ENCODE results near the gene PPIF.

Gene PPIF

DNA sequence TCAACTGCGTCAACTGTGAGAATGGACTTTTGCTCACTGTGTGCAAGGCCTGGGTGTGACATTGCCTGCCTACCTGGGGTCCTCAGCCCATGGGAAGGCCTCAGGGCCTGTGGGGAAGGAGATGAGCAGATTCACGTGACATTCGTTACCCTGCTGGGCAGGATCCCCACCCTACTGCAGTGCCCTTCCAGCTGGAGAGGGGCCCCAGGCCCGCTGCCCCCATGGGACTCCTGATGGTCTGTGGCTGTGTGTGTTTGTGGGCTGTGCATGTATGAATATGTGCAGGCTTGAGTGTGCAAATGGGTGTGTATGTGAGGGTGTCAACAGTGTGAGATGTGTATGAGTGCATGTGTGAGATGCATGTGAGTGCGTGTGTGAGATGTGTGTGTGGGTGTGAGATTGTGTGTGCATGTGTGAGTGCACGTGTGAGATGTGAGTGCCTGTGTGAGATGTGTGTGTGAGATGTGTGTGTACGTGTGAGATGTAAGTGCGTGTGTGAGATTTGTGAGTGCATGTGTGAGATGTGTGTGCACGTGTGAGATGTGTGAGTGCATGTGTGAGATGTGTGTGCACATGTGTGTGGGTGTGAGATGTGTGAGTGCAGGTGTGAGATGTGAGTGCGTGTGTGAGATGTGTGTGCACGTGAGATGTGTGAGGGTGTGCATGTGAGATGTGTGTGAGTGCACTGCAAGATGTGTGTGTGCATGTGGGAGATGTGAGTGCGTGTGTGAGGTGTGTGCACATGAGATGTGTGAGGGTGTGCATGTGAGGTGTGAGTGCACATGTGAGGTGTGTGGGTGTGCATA lies 29.7 kb downstream of the PPIF start:
- Histone ChIP-seq H2BK12ac (ENCODE audit: low read length) (no peak overlapping the region), H3K27me3 (ENCODE audit: control insufficient read depth in 3 of 3, insufficient read depth in 3 of 3, low read depth in 1 of 3, low read length in 3 of 3) (peaks cover 0 to 4% (median 0%) of the 10 kb centered on the region in 3 experiments), H3K4me1 (ENCODE audit: control insufficient read depth in 2 of 2, insufficient read depth in 1 of 2, low read depth in 1 of 2, low read length in 2 of 2) (peaks cover 3 to 6% of the 10 kb centered on the region in 2 donors), H2AK5ac (ENCODE audit: low read depth, low read length) (peak overlapping the region; percentile 22), H3K18ac (ENCODE audit: low read length) (peak overlapping the region; percentile 15), H2BK120ac (ENCODE audit: low read depth, low read length) (no peak overlapping the region), H3K36me3 (replicated peaks in 1 of 2; ENCODE audit: control insufficient read depth in 2 of 2, insufficient read depth in 2 of 2, low read length in 2 of 2) (peaks cover 0 to 2% of the 10 kb centered on the region in 2 donors), H3K23ac (ENCODE audit: low read depth, low read length, poor library complexity) (peak overlapping the region; percentile 81), H3K79me1 (ENCODE audit: low read depth, low read length) (peaks cover 3% of the 10 kb centered on the region), H3K14ac (ENCODE audit: low read length) (peak overlapping the region; percentile 47), H2BK5ac (ENCODE audit: low read length) (no peak overlapping the region), H2BK15ac (ENCODE audit: low read length) (no peak overlapping the region), H3K4me2 (ENCODE audit: insufficient read depth, low read length, poor library complexity, severe bottlenecking) (no peak overlapping the region), H3K4me3 (ENCODE audit: low read length in 2 of 2) (peak overlapping the region in 1 of 2 donors; percentile 73), H4K8ac (ENCODE audit: low read depth, low read length) (peak overlapping the region; percentile 78), H3K4ac (ENCODE audit: low read length) (peak overlapping the region; percentile 8), H4K91ac (ENCODE audit: low read depth, low read length, poor library complexity) (peak overlapping the region; percentile 98), H3K27ac (replicated peaks; ENCODE audit: low read length) (no peak overlapping the region), H2AFZ (ENCODE audit: low read length) (no peak overlapping the region), H3K9ac (ENCODE audit: low read depth, low read length, poor library complexity) (peak overlapping the region; percentile 38), H3K9me3 (replicated peaks in 1 of 2; ENCODE audit: control insufficient read depth in 2 of 2, insufficient read depth in 1 of 2, low read depth in 1 of 2, low read length in 2 of 2) (peaks cover 0 to 17% of the 10 kb centered on the region in 2 donors)
- DNase-seq (ENCODE audit: low spot score), result no peak
- WGBS, 2 donors (ENCODE audit: extremely low coverage in 2 of 2, insufficient read length in 2 of 2, insufficient replicate concordance in 1 of 2), result 100% methylated on average over 2 to 5 of the region's 12 CpGs

DNA sequence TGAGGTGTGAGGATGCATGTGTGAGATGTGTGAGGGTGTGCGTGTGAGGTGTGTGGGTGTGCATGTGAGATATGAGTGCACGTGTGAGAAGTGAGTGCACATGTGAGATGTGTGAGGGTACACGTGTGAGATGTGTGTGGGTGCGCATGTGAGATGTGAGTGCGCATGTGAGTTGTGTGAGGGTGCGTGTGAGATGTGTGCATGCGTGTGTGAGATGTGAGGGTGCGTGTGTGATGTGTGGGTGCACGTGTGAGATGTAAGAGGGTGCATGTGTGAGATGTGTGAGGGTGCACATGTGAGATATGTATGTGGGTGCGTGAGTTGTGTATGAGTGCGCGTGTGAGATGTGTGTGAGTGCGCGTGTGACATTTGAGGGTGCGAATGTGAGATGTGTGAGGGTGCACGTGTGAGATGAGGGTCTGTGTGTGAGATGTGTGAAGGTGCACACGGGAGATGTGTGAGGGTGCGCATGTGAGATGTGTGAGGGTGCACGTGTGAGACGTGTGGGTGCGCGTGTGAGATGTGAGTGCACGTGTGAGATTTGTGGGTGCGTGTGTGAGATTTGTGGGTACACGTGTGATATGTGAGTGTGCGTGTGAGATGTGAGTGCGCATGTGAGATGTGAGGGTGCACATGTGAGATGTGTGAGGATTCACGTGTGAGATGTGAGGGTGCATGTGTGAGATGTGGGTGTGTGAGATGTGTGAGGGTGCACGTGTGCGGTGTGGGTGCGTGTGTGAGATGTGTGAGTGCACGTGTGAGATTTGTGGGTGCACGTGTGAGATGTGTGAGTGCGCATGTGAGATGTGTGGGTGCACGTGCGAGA lies 30.5 kb downstream of the PPIF start:
- Histone ChIP-seq H2BK15ac (ENCODE audit: low read length) (no peak overlapping the region), H3K18ac (ENCODE audit: low read length) (no peak overlapping the region), H3K4me3 (ENCODE audit: low read length in 2 of 2) (peak overlapping the region in 1 of 2 donors; percentile 73), H3K4me1 (ENCODE audit: control insufficient read depth in 2 of 2, insufficient read depth in 1 of 2, low read depth in 1 of 2, low read length in 2 of 2) (peaks cover 3 to 12% of the 10 kb centered on the region in 2 donors), H3K23ac (ENCODE audit: low read depth, low read length, poor library complexity) (peak overlapping the region; percentile 81), H4K8ac (ENCODE audit: low read depth, low read length) (peak overlapping the region; percentile 78), H3K79me1 (ENCODE audit: low read depth, low read length) (peaks cover 3% of the 10 kb centered on the region), H2BK120ac (ENCODE audit: low read depth, low read length) (no peak overlapping the region), H3K27ac (replicated peaks; ENCODE audit: low read length) (no peak overlapping the region), H4K91ac (ENCODE audit: low read depth, low read length, poor library complexity) (peak overlapping the region; percentile 98), H2AK5ac (ENCODE audit: low read depth, low read length) (no peak overlapping the region), H3K4ac (ENCODE audit: low read length) (no peak overlapping the region), H3K14ac (ENCODE audit: low read length) (peak overlapping the region; percentile 91), H3K27me3 (ENCODE audit: control insufficient read depth in 3 of 3, insufficient read depth in 3 of 3, low read depth in 1 of 3, low read length in 3 of 3) (no peaks in the 10 kb centered on the region), H2BK12ac (ENCODE audit: low read length) (no peak overlapping the region), H3K9me3 (replicated peaks in 1 of 2; ENCODE audit: control insufficient read depth in 2 of 2, insufficient read depth in 1 of 2, low read depth in 1 of 2, low read length in 2 of 2) (peaks cover 0 to 17% of the 10 kb centered on the region in 2 donors), H3K9ac (ENCODE audit: low read depth, low read length, poor library complexity) (peak overlapping the region; percentile 24), H2BK5ac (ENCODE audit: low read length) (no peak overlapping the region), H2AFZ (ENCODE audit: low read length) (no peak overlapping the region), H3K36me3 (replicated peaks in 1 of 2; ENCODE audit: control insufficient read depth in 2 of 2, insufficient read depth in 2 of 2, low read length in 2 of 2) (peaks cover 0 to 2% of the 10 kb centered on the region in 2 donors), H3K4me2 (ENCODE audit: insufficient read depth, low read length, poor library complexity, severe bottlenecking) (no peak overlapping the region)
- 100% methylated on average over 9 to 19 of the region's 36 CpGs for WGBS, 2 donors (ENCODE audit: extremely low coverage in 2 of 2, insufficient read length in 2 of 2, insufficient replicate concordance in 1 of 2)
- no peak for DNase-seq (ENCODE audit: low spot score)

DNA sequence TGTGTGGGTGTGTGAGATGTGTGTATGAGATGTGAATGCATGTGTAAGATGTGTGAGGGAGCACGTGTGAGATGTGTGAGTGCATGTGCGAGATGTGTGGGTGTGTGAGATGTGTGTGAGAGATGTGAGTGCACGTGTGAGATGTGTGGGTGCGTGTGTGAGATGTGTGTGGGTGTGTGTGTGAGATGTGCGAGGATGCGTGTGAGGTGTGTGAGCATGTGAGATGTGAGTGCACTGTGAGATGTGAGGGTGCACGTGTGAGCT lies 31.0 kb downstream of the PPIF start:
- Histone ChIP-seq H3K9ac (ENCODE audit: low read depth, low read length, poor library complexity) (peak overlapping the region; percentile 14), H3K79me1 (ENCODE audit: low read depth, low read length) (peaks cover 3% of the 10 kb centered on the region), H2BK120ac (ENCODE audit: low read depth, low read length) (no peak overlapping the region), H4K91ac (ENCODE audit: low read depth, low read length, poor library complexity) (peak overlapping the region; percentile 0), H3K27ac (replicated peaks; ENCODE audit: low read length) (no peak overlapping the region), H2AK5ac (ENCODE audit: low read depth, low read length) (no peak overlapping the region), H3K23ac (ENCODE audit: low read depth, low read length, poor library complexity) (peak overlapping the region; percentile 45), H3K4me2 (ENCODE audit: insufficient read depth, low read length, poor library complexity, severe bottlenecking) (no peak overlapping the region), H3K9me3 (replicated peaks in 1 of 2; ENCODE audit: control insufficient read depth in 2 of 2, insufficient read depth in 1 of 2, low read depth in 1 of 2, low read length in 2 of 2) (peaks cover 0 to 17% of the 10 kb centered on the region in 2 donors), H3K4me3 (ENCODE audit: low read length in 2 of 2) (peak overlapping the region in 1 of 2 donors; percentile 68), H3K18ac (ENCODE audit: low read length) (peak overlapping the region; percentile 74), H2AFZ (ENCODE audit: low read length) (no peak overlapping the region), H3K36me3 (replicated peaks in 1 of 2; ENCODE audit: control insufficient read depth in 2 of 2, insufficient read depth in 2 of 2, low read length in 2 of 2) (peaks cover 0 to 2% of the 10 kb centered on the region in 2 donors), H3K14ac (ENCODE audit: low read length) (peak overlapping the region; percentile 65), H4K8ac (ENCODE audit: low read depth, low read length) (no peak overlapping the region), H2BK12ac (ENCODE audit: low read length) (no peak overlapping the region), H3K4ac (ENCODE audit: low read length) (no peak overlapping the region), H2BK15ac (ENCODE audit: low read length) (no peak overlapping the region), H3K4me1 (ENCODE audit: control insufficient read depth in 2 of 2, insufficient read depth in 1 of 2, low read depth in 1 of 2, low read length in 2 of 2) (peaks cover 3 to 12% of the 10 kb centered on the region in 2 donors), H2BK5ac (ENCODE audit: low read length) (no peak overlapping the region), H3K27me3 (ENCODE audit: control insufficient read depth in 3 of 3, insufficient read depth in 3 of 3, low read depth in 1 of 3, low read length in 3 of 3) (no peaks in the 10 kb centered on the region)
- DNase-seq (ENCODE audit: low spot score), result no peak
- WGBS, 2 donors (ENCODE audit: extremely low coverage in 2 of 2, insufficient read length in 2 of 2, insufficient replicate concordance in 1 of 2), result 100% methylated on average over 3 to 5 of the region's 7 CpGs
